ENCODE results near the gene TLN1. TPM values are rescaled to one million over a fixed set of nuclear protein-coding genes. Genes with fewer than 3 reads are reported as not detected.

Gene TLN1
- total RNA-seq, 1 experiment from 2014 or later, result 109 TPM

DNA sequence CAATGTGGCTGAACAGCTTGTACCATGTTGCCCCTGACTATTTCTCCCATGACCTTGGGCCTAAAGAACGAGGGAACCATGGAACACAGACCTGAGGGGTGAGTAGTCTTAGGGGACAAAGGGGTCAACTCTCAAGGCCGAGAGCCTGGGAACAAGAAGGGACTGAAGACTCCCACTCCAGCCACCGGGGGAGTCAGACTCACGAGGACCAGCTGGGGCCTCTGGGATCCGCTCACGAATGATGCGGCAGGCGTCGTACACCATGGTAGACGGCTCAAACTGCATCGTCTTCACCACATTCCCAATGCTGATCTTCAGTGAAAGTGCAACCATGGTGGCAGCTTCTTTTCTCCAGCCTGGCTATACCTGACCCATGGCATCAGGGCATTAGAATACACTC is 6.6 kb downstream of the TLN1 start:
- DNase-seq (ENCODE audit: low spot score), result no peak
- TF ChIP-seq RORB (CRISPR knock-in tag; IDR thresholded peaks at IDR 0.05) (no peak), ZNF138 (CRISPR knock-in tag; conservative IDR thresholded peaks at IDR 0.05) (no peak), SOX15 (CRISPR knock-in tag; IDR thresholded peaks at IDR 0.05) (no peak), EMX1 (CRISPR knock-in tag; IDR thresholded peaks at IDR 0.05) (no peak), OVOL2 (CRISPR knock-in tag; IDR thresholded peaks at IDR 0.05; ENCODE audit: borderline replicate concordance) (no peak), ZNF423 (CRISPR knock-in tag; IDR thresholded peaks at IDR 0.05) (no peak), GRHL2 (CRISPR knock-in tag; IDR thresholded peaks at IDR 0.05; ENCODE audit: insufficient replicate concordance, severe bottlenecking) (no peak), RELA (CRISPR knock-in tag; IDR thresholded peaks at IDR 0.05; ENCODE audit: borderline replicate concordance) (no peak)
- TF ChIP-seq, protein P1, sequence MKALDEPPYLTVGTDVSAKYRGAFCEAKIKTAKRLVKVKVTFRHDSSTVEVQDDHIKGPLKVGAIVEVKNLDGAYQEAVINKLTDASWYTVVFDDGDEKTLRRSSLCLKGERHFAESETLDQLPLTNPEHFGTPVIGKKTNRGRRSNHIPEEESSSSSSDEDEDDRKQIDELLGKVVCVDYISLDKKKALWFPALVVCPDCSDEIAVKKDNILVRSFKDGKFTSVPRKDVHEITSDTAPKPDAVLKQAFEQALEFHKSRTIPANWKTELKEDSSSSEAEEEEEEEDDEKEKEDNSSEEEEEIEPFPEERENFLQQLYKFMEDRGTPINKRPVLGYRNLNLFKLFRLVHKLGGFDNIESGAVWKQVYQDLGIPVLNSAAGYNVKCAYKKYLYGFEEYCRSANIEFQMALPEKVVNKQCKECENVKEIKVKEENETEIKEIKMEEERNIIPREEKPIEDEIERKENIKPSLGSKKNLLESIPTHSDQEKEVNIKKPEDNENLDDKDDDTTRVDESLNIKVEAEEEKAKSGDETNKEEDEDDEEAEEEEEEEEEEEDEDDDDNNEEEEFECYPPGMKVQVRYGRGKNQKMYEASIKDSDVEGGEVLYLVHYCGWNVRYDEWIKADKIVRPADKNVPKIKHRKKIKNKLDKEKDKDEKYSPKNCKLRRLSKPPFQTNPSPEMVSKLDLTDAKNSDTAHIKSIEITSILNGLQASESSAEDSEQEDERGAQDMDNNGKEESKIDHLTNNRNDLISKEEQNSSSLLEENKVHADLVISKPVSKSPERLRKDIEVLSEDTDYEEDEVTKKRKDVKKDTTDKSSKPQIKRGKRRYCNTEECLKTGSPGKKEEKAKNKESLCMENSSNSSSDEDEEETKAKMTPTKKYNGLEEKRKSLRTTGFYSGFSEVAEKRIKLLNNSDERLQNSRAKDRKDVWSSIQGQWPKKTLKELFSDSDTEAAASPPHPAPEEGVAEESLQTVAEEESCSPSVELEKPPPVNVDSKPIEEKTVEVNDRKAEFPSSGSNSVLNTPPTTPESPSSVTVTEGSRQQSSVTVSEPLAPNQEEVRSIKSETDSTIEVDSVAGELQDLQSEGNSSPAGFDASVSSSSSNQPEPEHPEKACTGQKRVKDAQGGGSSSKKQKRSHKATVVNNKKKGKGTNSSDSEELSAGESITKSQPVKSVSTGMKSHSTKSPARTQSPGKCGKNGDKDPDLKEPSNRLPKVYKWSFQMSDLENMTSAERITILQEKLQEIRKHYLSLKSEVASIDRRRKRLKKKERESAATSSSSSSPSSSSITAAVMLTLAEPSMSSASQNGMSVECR (CRISPR knock-in tag; IDR thresholded peaks at IDR 0.05; ENCODE audit: borderline replicate concordance), result no peak
- TF ChIP-seq, protein P2, sequence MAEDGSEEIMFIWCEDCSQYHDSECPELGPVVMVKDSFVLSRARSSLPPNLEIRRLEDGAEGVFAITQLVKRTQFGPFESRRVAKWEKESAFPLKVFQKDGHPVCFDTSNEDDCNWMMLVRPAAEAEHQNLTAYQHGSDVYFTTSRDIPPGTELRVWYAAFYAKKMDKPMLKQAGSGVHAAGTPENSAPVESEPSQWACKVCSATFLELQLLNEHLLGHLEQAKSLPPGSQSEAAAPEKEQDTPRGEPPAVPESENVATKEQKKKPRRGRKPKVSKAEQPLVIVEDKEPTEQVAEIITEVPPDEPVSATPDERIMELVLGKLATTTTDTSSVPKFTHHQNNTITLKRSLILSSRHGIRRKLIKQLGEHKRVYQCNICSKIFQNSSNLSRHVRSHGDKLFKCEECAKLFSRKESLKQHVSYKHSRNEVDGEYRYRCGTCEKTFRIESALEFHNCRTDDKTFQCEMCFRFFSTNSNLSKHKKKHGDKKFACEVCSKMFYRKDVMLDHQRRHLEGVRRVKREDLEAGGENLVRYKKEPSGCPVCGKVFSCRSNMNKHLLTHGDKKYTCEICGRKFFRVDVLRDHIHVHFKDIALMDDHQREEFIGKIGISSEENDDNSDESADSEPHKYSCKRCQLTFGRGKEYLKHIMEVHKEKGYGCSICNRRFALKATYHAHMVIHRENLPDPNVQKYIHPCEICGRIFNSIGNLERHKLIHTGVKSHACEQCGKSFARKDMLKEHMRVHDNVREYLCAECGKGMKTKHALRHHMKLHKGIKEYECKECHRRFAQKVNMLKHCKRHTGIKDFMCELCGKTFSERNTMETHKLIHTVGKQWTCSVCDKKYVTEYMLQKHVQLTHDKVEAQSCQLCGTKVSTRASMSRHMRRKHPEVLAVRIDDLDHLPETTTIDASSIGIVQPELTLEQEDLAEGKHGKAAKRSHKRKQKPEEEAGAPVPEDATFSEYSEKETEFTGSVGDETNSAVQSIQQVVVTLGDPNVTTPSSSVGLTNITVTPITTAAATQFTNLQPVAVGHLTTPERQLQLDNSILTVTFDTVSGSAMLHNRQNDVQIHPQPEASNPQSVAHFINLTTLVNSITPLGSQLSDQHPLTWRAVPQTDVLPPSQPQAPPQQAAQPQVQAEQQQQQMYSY (CRISPR knock-in tag; IDR thresholded peaks at IDR 0.05), result no peak
- TF ChIP-seq, protein P3, sequence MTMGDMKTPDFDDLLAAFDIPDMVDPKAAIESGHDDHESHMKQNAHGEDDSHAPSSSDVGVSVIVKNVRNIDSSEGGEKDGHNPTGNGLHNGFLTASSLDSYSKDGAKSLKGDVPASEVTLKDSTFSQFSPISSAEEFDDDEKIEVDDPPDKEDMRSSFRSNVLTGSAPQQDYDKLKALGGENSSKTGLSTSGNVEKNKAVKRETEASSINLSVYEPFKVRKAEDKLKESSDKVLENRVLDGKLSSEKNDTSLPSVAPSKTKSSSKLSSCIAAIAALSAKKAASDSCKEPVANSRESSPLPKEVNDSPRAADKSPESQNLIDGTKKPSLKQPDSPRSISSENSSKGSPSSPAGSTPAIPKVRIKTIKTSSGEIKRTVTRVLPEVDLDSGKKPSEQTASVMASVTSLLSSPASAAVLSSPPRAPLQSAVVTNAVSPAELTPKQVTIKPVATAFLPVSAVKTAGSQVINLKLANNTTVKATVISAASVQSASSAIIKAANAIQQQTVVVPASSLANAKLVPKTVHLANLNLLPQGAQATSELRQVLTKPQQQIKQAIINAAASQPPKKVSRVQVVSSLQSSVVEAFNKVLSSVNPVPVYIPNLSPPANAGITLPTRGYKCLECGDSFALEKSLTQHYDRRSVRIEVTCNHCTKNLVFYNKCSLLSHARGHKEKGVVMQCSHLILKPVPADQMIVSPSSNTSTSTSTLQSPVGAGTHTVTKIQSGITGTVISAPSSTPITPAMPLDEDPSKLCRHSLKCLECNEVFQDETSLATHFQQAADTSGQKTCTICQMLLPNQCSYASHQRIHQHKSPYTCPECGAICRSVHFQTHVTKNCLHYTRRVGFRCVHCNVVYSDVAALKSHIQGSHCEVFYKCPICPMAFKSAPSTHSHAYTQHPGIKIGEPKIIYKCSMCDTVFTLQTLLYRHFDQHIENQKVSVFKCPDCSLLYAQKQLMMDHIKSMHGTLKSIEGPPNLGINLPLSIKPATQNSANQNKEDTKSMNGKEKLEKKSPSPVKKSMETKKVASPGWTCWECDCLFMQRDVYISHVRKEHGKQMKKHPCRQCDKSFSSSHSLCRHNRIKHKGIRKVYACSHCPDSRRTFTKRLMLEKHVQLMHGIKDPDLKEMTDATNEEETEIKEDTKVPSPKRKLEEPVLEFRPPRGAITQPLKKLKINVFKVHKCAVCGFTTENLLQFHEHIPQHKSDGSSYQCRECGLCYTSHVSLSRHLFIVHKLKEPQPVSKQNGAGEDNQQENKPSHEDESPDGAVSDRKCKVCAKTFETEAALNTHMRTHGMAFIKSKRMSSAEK (CRISPR knock-in tag; IDR thresholded peaks at IDR 0.05; ENCODE audit: borderline replicate concordance), result no peak
- TF ChIP-seq, protein P4, sequence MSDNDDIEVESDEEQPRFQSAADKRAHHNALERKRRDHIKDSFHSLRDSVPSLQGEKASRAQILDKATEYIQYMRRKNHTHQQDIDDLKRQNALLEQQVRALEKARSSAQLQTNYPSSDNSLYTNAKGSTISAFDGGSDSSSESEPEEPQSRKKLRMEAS (CRISPR knock-in tag; IDR thresholded peaks at IDR 0.05), result no peak
- TF ChIP-seq, protein P5, sequence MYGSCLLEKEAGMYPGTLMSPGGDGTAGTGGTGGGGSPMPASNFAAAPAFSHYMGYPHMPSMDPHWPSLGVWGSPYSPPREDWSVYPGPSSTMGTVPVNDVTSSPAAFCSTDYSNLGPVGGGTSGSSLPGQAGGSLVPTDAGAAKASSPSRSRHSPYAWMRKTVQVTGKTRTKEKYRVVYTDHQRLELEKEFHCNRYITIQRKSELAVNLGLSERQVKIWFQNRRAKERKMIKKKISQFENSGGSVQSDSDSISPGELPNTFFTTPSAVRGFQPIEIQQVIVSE (CRISPR knock-in tag; IDR thresholded peaks at IDR 0.05; ENCODE audit: borderline replicate concordance), result no peak
- TF ChIP-seq, protein P6, sequence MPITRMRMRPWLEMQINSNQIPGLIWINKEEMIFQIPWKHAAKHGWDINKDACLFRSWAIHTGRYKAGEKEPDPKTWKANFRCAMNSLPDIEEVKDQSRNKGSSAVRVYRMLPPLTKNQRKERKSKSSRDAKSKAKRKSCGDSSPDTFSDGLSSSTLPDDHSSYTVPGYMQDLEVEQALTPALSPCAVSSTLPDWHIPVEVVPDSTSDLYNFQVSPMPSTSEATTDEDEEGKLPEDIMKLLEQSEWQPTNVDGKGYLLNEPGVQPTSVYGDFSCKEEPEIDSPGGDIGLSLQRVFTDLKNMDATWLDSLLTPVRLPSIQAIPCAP (CRISPR knock-in tag; IDR thresholded peaks at IDR 0.05), result no peak
- ChIA-PET POLR2A (no interaction called here), CTCF (interaction anchor here (1.2 to 8.3 kb wide), 4 partner anchors 11 to 65 kb away, joined by 3 to 103 read pairs (median 13); partner anchors contain the start of gene ARHGEF39)
- Mint-ChIP-seq H3K27me3 (ENCODE audit: low read depth) (no peaks in the 10 kb centered on the region), H3K36me3 (peaks cover 41% of the 10 kb centered on the region), H3K4me1 (no peaks in the 10 kb centered on the region; the same call in 1 of the 2 replicates), H3K27ac (no peak overlapping the region), H3K9me3 (no peaks in the 10 kb centered on the region), H3K4me3 (no peak overlapping the region)
- ATAC-seq, result no peak

Data from WTC11 (cell line).